Esophagus squamous epithelium (tissue), 4 donors: Measurements from ENCODE around the gene SLC23A3.

Experiments used
- CTCF ChIP-seq, 6 experiments: fragments of 450-650 bp in 4 of 6; fragments of 200-600 bp in 2 of 6; sonication (generic) in 2 of 6; IDR thresholded peaks; one replicate each; pipeline ENCODE4 v1.5.1; 2016 to 2019; ENCODE audit warnings: antibody characterized with exemption in 6 of 6, mild to moderate bottlenecking in 4 of 6, moderate library complexity in 4 of 6
- POLR2A ChIP-seq, 4 donors: fragments of 450-650 bp; IDR thresholded peaks; one replicate each; pipeline ENCODE4 v1.6.1; 2017; ENCODE audit warnings: antibody characterized with exemption in 4 of 4, mild to moderate bottlenecking in 4 of 4, moderate library complexity in 3 of 4

- no peak for TF ChIP-seq CTCF (IDR thresholded peaks at IDR 0.05)
- TF ChIP-seq POLR2A (IDR thresholded peaks at IDR 0.05), result no peak
Measured at GRCh38 chr2:219173176-219173575, 3.3 kb upstream of the SLC23A3 start.
